Superior temporal gyrus (tissue), 1 donor: ENCODE results near the gene ZCCHC2.

Source experiments
- DNase-seq: peaks from one replicate; pipeline ENCODE4 v3.0.0-alpha.2; 2016; ENCODE audit errors: extremely low spot score

The ZCCHC2 gene

GRCh38 chr18:62522504-62523254 lies at the start of gene ZCCHC2:
Gene ZCCHC2, plus strand, starts transcription at chr18:62523025. Its CDS starts 400 bp downstream, at chr18:62523425.
- DNase-seq: peak; percentile 98

- DNase-seq: no peak
Measured at GRCh38 chr18:62479574-62479973, 43.3 kb upstream of the ZCCHC2 start.

- no peak for DNase-seq
Measured at GRCh38 chr18:62480927-62481326, 41.9 kb upstream of the ZCCHC2 start.

GRCh38 chr18:62484941-62485340 lies 37.9 kb upstream of the ZCCHC2 start:
- DNase-seq: peak; percentile 22

- DNase-seq: peak; percentile 45
Measured at GRCh38 chr18:62485684-62486083, 37.1 kb upstream of the ZCCHC2 start.

- DNase-seq: no peak
Measured at GRCh38 chr18:62486290-62486964, 36.4 kb upstream of the ZCCHC2 start.

GRCh38 chr18:62487161-62487560 lies 35.7 kb upstream of the ZCCHC2 start:
- no peak for DNase-seq

- DNase-seq: no peak
Measured at GRCh38 chr18:62490967-62491695, 31.7 kb upstream of the ZCCHC2 start.

- no peak for DNase-seq
Measured at GRCh38 chr18:62493033-62493862, 29.6 kb upstream of the ZCCHC2 start.

GRCh38 chr18:62494764-62495163 lies 28.1 kb upstream of the ZCCHC2 start:
- DNase-seq: no peak

- DNase-seq: no peak
Measured at GRCh38 chr18:62496262-62496661, 26.6 kb upstream of the ZCCHC2 start.

GRCh38 chr18:62497190-62497772 lies 25.5 kb upstream of the ZCCHC2 start:
- DNase-seq: no peak

- DNase-seq: no peak
Measured at GRCh38 chr18:62498616-62499262, 24.1 kb upstream of the ZCCHC2 start.

- DNase-seq: no peak
Measured at GRCh38 chr18:62499263-62499650, 23.6 kb upstream of the ZCCHC2 start.

- DNase-seq: no peak
Measured at GRCh38 chr18:62500174-62500573, 22.7 kb upstream of the ZCCHC2 start.

GRCh38 chr18:62500966-62501591 lies 21.7 kb upstream of the ZCCHC2 start:
- no peak for DNase-seq

GRCh38 chr18:62505669-62506494 lies 16.9 kb upstream of the ZCCHC2 start:
- peak; percentile 22 for DNase-seq

- DNase-seq: no peak
Measured at GRCh38 chr18:62506495-62507143, 16.2 kb upstream of the ZCCHC2 start.

GRCh38 chr18:62509779-62510178 lies 13.0 kb upstream of the ZCCHC2 start:
- no peak for DNase-seq
